Transverse colon (tissue), 4 donors: ENCODE measurements around the gene NLRP12. TPM values are rescaled to one million over a fixed set of nuclear protein-coding genes. Genes with fewer than 3 reads are reported as not detected.
"Not testable (repeated sequence)": the region's sequence is repeated elsewhere in the genome, so short reads cannot be mapped to it uniquely, and the experiment has no call there.

Experiments
- DNase-seq: peaks from one replicate; pipeline ENCODE4 v3.0.0-alpha.2; 2019
- H3K27ac ChIP-seq, 4 donors: fragments of 200-600 bp; sonication (generic); 2 replicates each; pipeline ENCODE4 v1.5.1; 2016 to 2018; ENCODE audit warnings: inconsistent platforms in 4 of 4
- H3K27me3 ChIP-seq: fragments of 200-600 bp; sonication (generic); 2 replicates; pipeline ENCODE4 v1.5.1; 2017; ENCODE audit warnings: inconsistent platforms
- H3K36me3 ChIP-seq, 4 donors: fragments of 200-600 bp; sonication (generic); 2 replicates each; pipeline ENCODE4 v1.5.1; 2017 to 2019; ENCODE audit warnings: inconsistent platforms in 4 of 4
- H3K4me1 ChIP-seq, 4 donors: fragments of 200-600 bp; sonication (generic); 2 replicates each; pipeline ENCODE4 v1.5.1; 2017 to 2020; ENCODE audit warnings: inconsistent platforms in 4 of 4
- H3K4me3 ChIP-seq, 4 donors: fragments of 200-600 bp; sonication (generic); 1 replicate in 1 of 4; 2 replicates in 3 of 4; pipeline versions ENCODE4 v1.5.1 to v1.6.1; 2017 to 2019; ENCODE audit warnings: inconsistent platforms in 4 of 4
- H3K9me3 ChIP-seq, 2 donors: fragments of 200-600 bp; sonication (generic); 2 replicates each; pipeline ENCODE4 v1.5.1; 2017 to 2019; ENCODE audit warnings: inconsistent platforms in 2 of 2
- EP300 ChIP-seq: sonication (generic); formaldehyde crosslinking; IDR thresholded peaks from one replicate; pipeline ENCODE4 v1.6.1; 2017; ENCODE audit warnings: antibody characterized with exemption, low read depth
- POLR2A ChIP-seq: fragments of 450-650 bp; IDR thresholded peaks from one replicate; pipeline ENCODE4 v1.6.1; 2016; ENCODE audit warnings: antibody characterized with exemption, mild to moderate bottlenecking, moderate library complexity
- POLR2AphosphoS5 ChIP-seq, 3 donors: sonication (generic); formaldehyde crosslinking; IDR thresholded peaks; one replicate each; pipeline ENCODE4 v1.6.1; 2016; ENCODE audit warnings: antibody characterized with exemption in 3 of 3
- WGBS, 2 donors: methylation state at CpG; one replicate each; pipeline ENCODE4 v1.1.5; 2018; ENCODE audit warnings: low coverage in 1 of 2; 5-methylcytosine and 5-hydroxymethylcytosine counted together
- in situ Hi-C, 4 donors: fragments of 200-750 bp; cut with MboI; loops; one replicate each; pipeline versions ENCODE4 v1.15.0 to v1.15.1; 2017; ENCODE audit warnings: low sequenced_read_pairs in 3 of 4, low pct_ligation_motif_present in 1 of 4, low pct_unique_long_range_greater_than_20kb in 1 of 4
- intact Hi-C: fragments of 100-400 bp; cut with DNase I; formaldehyde crosslinking; loops from one replicate; pipeline ENCODE4 v1.15.1; 2023; ENCODE audit warnings: low total_unique reads
- total RNA-seq, 4 donors: library from RNA; depleted of rRNA; stranded (reverse); fragments of >200 nt; gene quantifications; one replicate each; pipeline ENCODE4 v1.1.0, GENCODE V29; 2016
- TF ChIP-seq, protein P1 (sequence below), 5 experiments: fragments of 200-600 bp in 3 of 5; fragments of 450-650 bp in 2 of 5; sonication (generic) in 3 of 5; IDR thresholded peaks; 1 replicate in 2 of 5; 2 replicates in 3 of 5; pipeline ENCODE4 v1.5.1; 2016 to 2017; ENCODE audit warnings: antibody characterized with exemption in 5 of 5, inconsistent platforms in 3 of 5, mild to moderate bottlenecking in 2 of 5, moderate library complexity in 1 of 5

Gene NLRP12
- total RNA-seq, 4 donors from 2014 or later, result 0.16 TPM; not detected in 3

GRCh38 chr19:53847555-53847954 is 23.4 kb upstream of the NLRP12 start:
- Histone ChIP-seq H3K9me3 (no peaks in the 10 kb centered on the region), H3K4me3 (no peak overlapping the region), H3K27ac (no peak overlapping the region), H3K4me1 (peaks cover 0 to 7% (median 0%) of the 10 kb centered on the region in 4 donors), H3K36me3 (no peaks in the 10 kb centered on the region), H3K27me3 (peaks cover 7% of the 10 kb centered on the region)
- DNase-seq, result no peak
- whole genome bisulfite sequencing, 2 donors, result 40 to 53% methylated on average over 4 to 8 of the region's 8 CpGs
- in situ Hi-C loops, result loop anchor here in 2 of 4 donors (10.0 kb wide), 2 partner anchors 57 to 177 kb away; partner anchors contain the start of gene CACNG7 (in 1 of the 2)
- intact Hi-C loops, result no loop called here
- TF ChIP-seq POLR2A (no peak), POLR2AphosphoS5 (IDR thresholded peaks at IDR 0.05) (no peak), EP300 (no peak)
- TF ChIP-seq, protein P1, sequence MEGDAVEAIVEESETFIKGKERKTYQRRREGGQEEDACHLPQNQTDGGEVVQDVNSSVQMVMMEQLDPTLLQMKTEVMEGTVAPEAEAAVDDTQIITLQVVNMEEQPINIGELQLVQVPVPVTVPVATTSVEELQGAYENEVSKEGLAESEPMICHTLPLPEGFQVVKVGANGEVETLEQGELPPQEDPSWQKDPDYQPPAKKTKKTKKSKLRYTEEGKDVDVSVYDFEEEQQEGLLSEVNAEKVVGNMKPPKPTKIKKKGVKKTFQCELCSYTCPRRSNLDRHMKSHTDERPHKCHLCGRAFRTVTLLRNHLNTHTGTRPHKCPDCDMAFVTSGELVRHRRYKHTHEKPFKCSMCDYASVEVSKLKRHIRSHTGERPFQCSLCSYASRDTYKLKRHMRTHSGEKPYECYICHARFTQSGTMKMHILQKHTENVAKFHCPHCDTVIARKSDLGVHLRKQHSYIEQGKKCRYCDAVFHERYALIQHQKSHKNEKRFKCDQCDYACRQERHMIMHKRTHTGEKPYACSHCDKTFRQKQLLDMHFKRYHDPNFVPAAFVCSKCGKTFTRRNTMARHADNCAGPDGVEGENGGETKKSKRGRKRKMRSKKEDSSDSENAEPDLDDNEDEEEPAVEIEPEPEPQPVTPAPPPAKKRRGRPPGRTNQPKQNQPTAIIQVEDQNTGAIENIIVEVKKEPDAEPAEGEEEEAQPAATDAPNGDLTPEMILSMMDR (IDR thresholded peaks at IDR 0.05), result no peak

DNA sequence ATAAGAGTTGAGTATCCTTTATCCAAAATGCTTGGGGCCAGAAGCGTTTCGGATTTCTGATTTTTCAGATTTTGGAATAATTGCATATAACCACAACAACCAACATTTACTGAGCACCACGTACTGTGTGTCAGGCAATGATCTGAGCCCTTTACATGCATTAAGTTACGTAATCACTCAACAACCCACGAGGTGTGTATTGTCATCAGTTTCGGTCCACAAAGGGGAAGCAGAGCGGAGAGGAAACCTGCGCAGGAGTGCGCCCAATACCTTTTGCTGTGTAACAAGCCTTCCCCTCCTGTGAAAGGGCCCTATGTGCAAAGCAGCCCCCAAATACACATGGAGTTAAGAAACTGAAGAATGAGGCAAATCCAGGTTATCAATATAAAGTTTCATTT is 20.7 kb upstream of the NLRP12 start:
- Histone ChIP-seq H3K27ac (no peak overlapping the region), H3K4me1 (peaks cover 0 to 16% (median 0%) of the 10 kb centered on the region in 4 donors), H3K27me3 (peaks cover 7% of the 10 kb centered on the region), H3K4me3 (no peak overlapping the region), H3K36me3 (no peaks in the 10 kb centered on the region), H3K9me3 (no peaks in the 10 kb centered on the region)
- in situ Hi-C loops (loop anchor here in 3 of 4 donors (5.0 to 10.0 kb wide), 3 partner anchors 42 to 180 kb away; partner anchors contain the start of gene CACNG7 (in 1 of the 3)), intact Hi-C loops (loop anchor here (5.0 kb wide), 1 partner anchor 177 kb away; no protein-coding TSS in a partner anchor)
- TF ChIP-seq POLR2AphosphoS5 (IDR thresholded peaks at IDR 0.05), result no peak
- TF ChIP-seq EP300, result no peak
- TF ChIP-seq POLR2A, result no peak
- TF ChIP-seq, protein P1 (IDR thresholded peaks at IDR 0.05), result no peak
- 79 to 100% methylated on average over 3 to 9 of the region's 9 CpGs for WGBS, 2 donors
- DNase-seq, result no peak

DNA sequence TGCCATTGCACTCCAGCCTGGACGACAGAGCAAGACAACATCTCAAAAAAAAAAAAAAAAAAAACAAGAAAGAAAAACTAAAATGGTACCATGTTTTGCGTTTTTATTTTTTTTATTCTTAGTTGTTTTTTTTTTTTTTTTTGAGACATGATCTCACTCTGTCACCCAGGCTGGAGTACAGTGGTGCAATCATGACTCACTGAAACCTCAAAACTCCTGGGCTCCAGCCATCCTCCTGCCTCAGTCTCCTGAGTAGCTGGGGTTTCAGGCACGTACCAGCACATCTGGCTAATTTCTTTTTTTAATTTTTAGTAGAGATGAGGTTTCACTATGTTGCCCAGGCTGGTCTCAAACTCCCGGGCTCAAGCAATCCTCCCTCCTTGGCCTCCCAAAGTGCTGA is 16.8 kb upstream of the NLRP12 start:
- not testable (repeated sequence) for DNase-seq, H3K27me3 ChIP-seq, H3K27ac ChIP-seq, H3K9me3 ChIP-seq, H3K36me3 ChIP-seq, H3K4me3 ChIP-seq
- peaks cover 0 to 11% (median 0%) of the 10 kb centered on the region in 4 donors for H3K4me1 ChIP-seq
- intact Hi-C loops (loop anchor here (5.0 kb wide), 1 partner anchor 181 kb away; no protein-coding TSS in a partner anchor), in situ Hi-C loops (loop anchor here in 3 of 4 donors (5.0 to 10.0 kb wide), 3 partner anchors 46 to 184 kb away; partner anchors contain the start of gene CACNG7 (in 1 of the 3))
- WGBS, 2 donors, result 75 to 95% methylated on average over 2 to 4 of the region's 4 CpGs

- not testable (repeated sequence) for H3K4me3 ChIP-seq, H3K36me3 ChIP-seq, DNase-seq, H3K9me3 ChIP-seq, H3K27ac ChIP-seq, H3K27me3 ChIP-seq
- WGBS, 2 donors, result 94 to 97% methylated on average over 7 to 12 of the region's 12 CpGs
- intact Hi-C loops, result loop anchor here (5.0 kb wide), 1 partner anchor 182 kb away; no protein-coding TSS in a partner anchor
- in situ Hi-C loops, result loop anchor here in 3 of 4 donors (5.0 to 10.0 kb wide), 3 partner anchors 47 to 185 kb away; partner anchors contain the start of gene CACNG7 (in 1 of the 3)
- peaks cover 0 to 11% (median 0%) of the 10 kb centered on the region in 4 donors for H3K4me1 ChIP-seq
These were observed 16.1 kb upstream of the NLRP12 start for GRCh38 chr19:53840241-53840640.

DNA sequence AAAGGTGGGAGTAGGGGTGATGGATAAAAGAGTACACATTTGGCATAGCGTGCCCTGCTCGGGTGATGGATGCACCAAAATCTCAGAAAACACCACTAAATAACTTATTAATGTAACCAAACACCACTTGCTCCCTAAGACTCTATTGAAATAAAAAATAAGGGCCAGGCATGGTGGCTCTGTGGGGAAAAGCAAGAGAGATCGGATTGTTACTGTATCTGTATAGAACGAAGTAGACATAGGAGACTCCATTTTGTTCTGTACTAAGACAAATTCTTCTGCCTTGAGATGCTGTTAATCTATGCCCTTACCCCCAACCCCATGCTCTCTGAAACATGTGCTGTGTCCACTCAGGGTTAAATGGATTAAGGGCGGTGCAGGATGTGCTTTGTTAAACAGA is 14.3 kb upstream of the NLRP12 start:
- H3K4me3 ChIP-seq, in situ Hi-C loops, H3K27ac ChIP-seq, H3K27me3 ChIP-seq, intact Hi-C loops, DNase-seq, H3K9me3 ChIP-seq, H3K36me3 ChIP-seq: not testable (repeated sequence)
- WGBS, 2 donors, result 67 to 97% methylated on average over 4 to 5 of the region's 5 CpGs
- peaks cover 0 to 11% (median 0%) of the 10 kb centered on the region in 4 donors for H3K4me1 ChIP-seq

DNA sequence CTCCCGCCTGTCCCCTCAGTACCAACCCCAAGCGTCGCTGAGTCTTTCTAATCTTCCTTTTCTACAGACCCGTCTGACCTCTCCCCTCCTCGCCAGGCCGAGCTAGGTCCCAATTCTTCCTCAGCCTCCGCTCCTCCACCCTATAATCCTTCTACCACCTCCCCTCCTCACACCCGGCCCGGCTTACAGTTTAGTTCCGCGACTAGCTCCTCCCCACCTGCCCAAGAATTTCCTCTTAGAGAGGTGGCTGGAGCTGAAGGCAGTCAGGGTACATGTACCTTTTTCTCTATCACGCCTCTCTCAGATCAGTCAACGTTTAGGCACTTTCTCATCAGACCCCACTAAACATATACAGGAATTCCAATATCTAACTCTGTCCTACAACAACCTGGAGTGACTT is 8.7 kb upstream of the NLRP12 start:
- WGBS, 2 donors, result 1 to 24% methylated on average over 10 to 13 of the region's 13 CpGs
- not testable (repeated sequence) for H3K4me3 ChIP-seq, DNase-seq

More for the DNA sequence above, 8.7 kb upstream of the NLRP12 start:
- H3K27me3 ChIP-seq, result peaks cover 29% of the 10 kb centered on the region
- H3K27ac ChIP-seq, H3K36me3 ChIP-seq, H3K4me1 ChIP-seq, H3K9me3 ChIP-seq, in situ Hi-C loops: not testable (repeated sequence)
- intact Hi-C loops, result loop anchor here (5.0 kb wide), 1 partner anchor 99 kb away; no protein-coding TSS in a partner anchor
